GM18519 (cell line): ENCODE measurements around the gene BICD2.

ENCODE experiments used
- ATAC-seq: cut with Tn5 transposase; IDR thresholded peaks from one replicate; pipeline ENCODE4 v1.9.1; 2021; ENCODE audit warnings: mild to moderate bottlenecking, moderate library complexity; ENCODE audit not compliant: unreplicated experiment, low FRiP score

BICD2 gene

GRCh38 chr9:92749071-92749933 lies 15.3 kb downstream of the BICD2 start:
- no peak for ATAC-seq

GRCh38 chr9:92748233-92748497 lies 16.5 kb downstream of the BICD2 start:
- no peak for ATAC-seq

- ATAC-seq, result no peak
Measured at GRCh38 chr9:92747459-92748232, 17.0 kb downstream of the BICD2 start.

- ATAC-seq, result no peak
Measured at GRCh38 chr9:92746567-92747458, 17.8 kb downstream of the BICD2 start.

- no peak for ATAC-seq
Measured at GRCh38 chr9:92745881-92746280, 18.8 kb downstream of the BICD2 start.

GRCh38 chr9:92745331-92745730 lies 19.3 kb downstream of the BICD2 start:
- ATAC-seq, result no peak

GRCh38 chr9:92740969-92741368 lies 23.7 kb downstream of the BICD2 start:
- no peak for ATAC-seq

- ATAC-seq, result no peak
Measured at GRCh38 chr9:92740446-92740961, 24.1 kb downstream of the BICD2 start.

- no peak for ATAC-seq
Measured at GRCh38 chr9:92740009-92740408, 24.6 kb downstream of the BICD2 start.

GRCh38 chr9:92739346-92739970 lies 25.2 kb downstream of the BICD2 start:
- ATAC-seq, result no peak

- ATAC-seq, result no peak
Measured at GRCh38 chr9:92738661-92739081, 26.0 kb downstream of the BICD2 start.

- no peak for ATAC-seq
Measured at GRCh38 chr9:92737611-92738299, 26.9 kb downstream of the BICD2 start.

- ATAC-seq, result no peak
Measured at GRCh38 chr9:92737216-92737606, 27.4 kb downstream of the BICD2 start.

GRCh38 chr9:92736563-92737215 lies 27.9 kb downstream of the BICD2 start:
- no peak for ATAC-seq

GRCh38 chr9:92735636-92736562 lies 28.7 kb downstream of the BICD2 start:
- no peak for ATAC-seq

- ATAC-seq, result no peak
Measured at GRCh38 chr9:92734931-92735635, 29.6 kb downstream of the BICD2 start.

- no peak for ATAC-seq
Measured at GRCh38 chr9:92730897-92731296, 33.7 kb downstream of the BICD2 start.
